ENCODE measurements around the gene UBE2E3. TPM values are rescaled to one million over a fixed set of nuclear protein-coding genes. Genes with fewer than 3 reads are reported as not detected.
A peak's percentile ranks its signal among the peaks of the same experiment; 100 is the strongest.
"Not testable (repeated sequence)": the region's sequence is repeated elsewhere in the genome, so short reads cannot be mapped to it uniquely, and the experiment has no call there.

UBE2E3 gene
- total RNA-seq, 1 donor from 2014 or later: 102 TPM

DNA sequence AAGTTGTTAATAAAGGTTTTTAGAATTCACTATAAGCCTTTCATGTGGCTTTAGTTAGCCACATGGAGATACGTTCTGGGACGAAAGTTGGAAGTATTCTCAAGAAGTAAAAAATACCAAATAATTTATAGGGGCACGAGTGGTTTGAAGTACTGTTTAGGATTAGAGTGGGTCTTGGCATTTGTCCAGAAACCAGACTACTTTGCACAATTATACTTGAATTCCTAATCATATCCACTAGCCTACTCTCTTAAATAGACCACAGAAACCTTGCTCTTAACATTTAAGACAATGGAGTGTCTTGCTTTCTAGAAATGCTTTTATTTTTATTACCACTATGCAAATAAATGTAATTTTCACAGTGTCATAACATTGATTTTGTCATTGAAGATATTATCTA, 44.6 kb downstream of the UBE2E3 start:
- peak; percentile 13 for DNase-seq (ENCODE audit: low read depth)

DNA sequence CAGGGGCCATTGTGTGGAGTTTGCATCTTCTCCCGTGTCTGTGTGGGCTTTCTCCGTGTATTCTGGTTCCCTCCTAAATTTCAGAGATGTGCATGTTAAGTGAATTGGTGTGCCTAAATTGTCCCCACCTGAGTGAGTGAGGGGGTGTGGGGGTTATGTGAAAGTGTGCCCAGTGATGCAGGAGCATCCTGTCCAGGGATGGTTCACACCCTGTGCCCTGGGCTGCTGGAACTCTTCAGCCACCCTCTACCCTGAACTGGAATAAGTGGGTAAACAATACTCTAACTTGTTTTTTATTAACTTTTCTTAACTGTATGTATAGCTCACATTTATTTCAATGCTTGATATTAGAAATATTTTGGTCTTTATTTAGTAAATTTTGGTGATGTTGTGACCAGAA, 56.0 kb downstream of the UBE2E3 start:
- DNase-seq (ENCODE audit: low read depth): no peak

DNA sequence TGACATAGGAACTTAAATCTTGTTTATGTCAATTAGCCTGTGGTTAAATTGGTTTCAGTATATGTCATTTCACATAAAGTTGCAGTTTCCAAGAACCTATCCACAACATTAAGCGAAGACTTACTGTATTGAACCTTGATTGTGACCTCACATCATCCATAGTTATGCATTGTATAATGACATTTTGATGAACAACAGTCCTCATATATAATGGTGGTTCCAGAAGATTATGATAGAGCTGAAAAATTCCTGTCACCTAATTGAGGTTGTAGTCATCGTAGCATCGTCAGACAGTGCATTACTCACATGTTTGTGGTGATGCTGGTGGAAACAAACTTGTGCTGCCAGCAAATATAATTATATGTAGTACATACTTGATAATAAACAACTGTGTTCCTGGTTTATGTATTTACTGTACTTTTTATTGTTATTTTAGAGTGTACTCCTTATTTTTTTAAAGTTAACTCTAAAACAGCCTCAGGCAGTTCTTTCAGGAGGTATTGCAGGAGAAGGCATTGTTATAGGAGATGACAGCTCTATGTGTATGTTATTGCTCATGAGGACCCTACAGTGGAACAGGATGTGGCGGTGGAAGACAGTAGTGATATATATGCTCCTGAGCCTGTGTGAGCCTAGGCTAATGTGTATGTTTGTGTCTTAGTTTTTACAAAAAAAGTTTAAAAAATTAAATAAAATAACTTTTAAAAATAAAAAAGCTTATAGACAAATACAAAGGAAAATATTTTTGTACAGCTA, 56.6 kb downstream of the UBE2E3 start:
- DNase-seq (ENCODE audit: low read depth): peak; percentile 51

DNA sequence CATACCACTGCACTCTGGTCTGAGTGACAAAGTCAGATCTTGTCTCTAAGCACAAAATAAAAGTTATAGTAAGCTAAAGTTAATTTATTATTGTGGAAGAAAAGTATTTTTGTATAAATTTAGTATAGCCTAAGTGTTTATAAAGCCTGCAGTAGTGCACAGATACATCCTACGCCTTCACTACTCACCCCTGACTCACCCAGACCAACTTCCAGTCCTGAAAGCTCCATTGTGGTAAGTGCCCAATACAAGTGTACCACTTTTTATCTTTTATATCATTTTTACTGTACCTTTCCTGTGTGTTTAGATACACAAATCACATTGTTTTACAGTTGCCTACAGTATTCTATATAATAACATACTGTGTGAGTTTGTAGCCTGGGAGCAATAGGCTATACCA, 57.5 kb downstream of the UBE2E3 start:
- no peak for DNase-seq (ENCODE audit: low read depth)

DNA sequence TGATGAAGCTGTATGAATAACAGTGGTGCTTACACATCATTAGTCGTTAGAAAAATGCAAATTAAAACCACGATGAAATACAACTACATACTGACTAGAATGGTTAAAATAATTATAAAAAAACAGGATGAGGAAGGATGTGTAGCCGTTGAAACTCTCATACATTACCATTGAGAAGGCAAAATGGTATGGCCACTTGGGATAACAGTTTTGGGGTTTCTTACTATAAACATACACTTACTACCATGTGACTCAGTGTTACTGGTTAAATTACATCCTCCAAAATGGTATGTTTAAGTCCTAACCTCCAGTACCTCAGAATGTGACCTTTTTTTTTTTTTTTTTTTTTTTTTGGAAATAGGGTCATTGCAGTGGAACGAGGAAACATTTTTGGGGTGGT, 58.4 kb downstream of the UBE2E3 start:
- DNase-seq (ENCODE audit: low read depth): no peak

DNA sequence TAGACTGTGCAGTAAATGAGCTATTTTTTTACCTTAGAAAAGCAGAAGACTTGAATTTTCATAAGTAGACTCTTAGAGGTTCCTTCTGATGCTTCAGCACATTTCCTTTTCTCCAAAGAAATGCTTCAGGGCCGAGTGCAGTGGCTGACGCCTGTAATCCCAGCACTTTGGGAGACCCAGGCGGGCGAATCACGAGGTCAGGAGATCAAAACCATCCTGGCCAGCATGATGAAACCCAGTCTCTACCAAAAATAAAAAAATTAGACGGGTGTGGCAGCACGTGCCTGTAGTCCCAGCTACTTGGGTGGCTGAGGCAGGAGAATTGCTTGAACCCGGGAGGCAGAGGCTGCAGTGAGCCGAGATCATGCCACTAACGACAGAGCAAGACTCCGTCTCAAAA, 60.4 kb downstream of the UBE2E3 start:
- DNase-seq (ENCODE audit: low read depth): not testable (repeated sequence)

DNA sequence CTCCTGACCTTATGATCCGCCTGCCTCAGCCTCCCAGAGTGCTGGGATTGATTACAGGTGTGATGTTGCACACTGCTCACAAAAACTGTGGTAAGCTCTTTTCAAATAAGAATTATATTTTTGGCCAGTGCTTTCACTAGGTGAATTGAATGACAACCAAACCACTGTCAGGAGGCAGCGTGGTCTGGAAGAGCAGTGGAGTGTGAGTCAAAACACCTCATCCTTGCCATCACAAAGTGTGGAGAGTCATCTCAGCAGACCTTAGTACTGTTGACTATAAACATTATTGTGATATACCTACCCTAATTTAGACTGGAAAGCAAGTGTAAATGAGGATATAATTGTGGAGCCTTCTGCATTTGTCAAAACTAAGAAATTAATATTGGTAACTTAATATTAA, 61.3 kb downstream of the UBE2E3 start:
- peak; percentile 25 for DNase-seq (ENCODE audit: low read depth)

DNA sequence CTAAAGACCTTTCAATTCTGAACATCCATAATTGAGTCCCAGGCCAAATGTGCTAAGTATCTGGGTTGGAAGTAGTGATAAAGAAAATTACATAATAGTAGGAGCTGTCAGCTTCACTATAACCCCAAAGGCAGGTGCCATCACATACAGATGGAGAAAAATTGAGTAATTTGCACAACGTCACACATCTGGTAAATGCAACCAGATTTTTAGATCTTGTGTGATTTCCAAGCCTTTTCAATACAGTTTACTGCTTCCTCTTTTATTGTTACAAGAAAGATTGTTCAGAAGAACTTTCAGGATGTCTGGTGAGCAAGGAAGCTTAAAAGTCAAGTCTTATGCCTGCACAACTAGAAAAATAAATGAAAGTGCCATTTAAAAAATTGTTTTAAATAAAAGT, 62.3 kb downstream of the UBE2E3 start:
- no peak for DNase-seq (ENCODE audit: low read depth)

DNA sequence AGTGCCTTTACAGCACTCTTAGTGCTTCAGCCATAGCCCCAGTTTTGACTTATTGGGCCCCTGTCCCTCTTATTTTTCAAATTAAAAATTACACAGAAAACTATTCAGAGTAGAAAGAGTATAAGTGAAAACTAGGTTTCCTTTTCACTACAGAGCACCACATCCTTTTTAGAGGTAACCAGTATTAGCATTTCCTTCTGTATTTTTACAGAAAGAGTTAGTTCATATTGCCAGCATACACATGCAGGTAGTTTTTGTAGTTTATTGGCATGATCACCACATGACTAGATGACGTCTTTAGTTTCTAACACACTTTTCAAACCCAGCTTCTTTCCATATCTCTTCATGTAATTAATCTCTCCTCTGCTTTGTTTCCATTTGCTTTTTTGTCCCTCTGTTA, 66.4 kb downstream of the UBE2E3 start:
- DNase-seq (ENCODE audit: low read depth): no peak

DNA sequence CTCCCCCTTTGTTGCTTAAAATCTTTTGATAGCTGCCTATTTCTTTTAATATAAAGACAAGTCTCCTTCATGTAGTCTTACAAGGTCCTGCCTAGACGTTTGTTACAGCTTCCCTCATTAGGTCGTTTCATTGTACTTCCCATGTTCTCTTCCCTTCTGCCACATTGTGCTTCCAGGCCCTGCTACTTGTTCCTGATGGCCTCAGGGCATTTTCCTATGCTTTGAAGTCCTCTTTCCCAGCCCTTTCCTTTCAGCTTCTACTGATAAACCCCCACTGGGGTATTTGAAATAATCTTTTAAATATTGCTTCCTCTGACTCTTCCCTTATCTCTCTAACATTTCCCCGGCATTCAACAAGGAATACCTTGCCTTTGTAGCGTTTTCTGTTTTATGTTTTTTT, 67.4 kb downstream of the UBE2E3 start:
- no peak for DNase-seq (ENCODE audit: low read depth)

DNA sequence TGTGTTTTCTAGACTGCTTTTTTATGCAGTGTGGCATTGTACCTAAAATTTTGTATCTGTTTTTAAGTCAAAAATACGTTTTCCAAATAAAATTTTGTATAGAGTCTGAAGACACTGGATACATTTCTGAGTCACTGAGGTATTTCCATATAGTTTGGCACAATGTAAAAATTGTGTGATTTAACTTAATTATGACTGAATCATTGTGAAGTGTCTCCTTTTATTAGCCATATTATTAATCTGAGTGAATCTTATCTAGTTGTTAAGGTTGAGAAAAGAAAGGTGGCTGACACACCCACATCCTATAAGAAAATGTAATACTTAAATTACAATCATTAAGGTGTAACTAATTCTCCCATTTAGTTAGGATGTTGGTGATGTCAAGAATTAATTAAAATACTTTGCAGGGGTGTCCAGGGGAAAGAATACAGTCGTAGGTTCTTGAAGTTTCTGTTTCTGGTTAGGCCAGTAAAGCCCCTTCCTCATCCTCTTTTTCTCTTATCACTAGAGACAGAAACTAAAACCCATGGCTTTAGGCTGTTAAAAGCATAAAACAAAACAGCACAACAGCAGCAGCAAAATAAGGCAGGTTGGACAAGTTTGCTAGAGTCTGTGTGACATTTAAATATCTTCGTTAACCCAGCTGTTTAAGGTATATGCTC, 71.6 kb downstream of the UBE2E3 start:
- DNase-seq (ENCODE audit: low read depth): no peak

DNA sequence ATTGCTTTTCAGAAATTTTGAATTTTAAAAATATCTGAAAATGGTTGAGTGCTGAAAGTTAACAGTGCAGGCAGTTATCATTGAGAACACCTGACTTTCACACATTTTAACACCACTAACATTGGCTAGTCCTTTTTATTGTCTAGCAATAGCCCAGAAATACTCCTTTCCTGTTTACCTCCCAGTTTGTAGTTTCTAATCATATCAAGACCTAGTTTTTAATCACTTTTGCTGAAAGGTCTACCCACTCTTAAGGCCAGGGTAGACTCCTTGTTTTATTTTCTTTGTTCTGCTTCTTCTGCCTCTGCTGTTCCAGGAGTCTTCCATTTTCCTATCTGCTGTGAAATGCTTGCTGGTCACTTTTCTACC, 72.1 kb downstream of the UBE2E3 start:
- DNase-seq (ENCODE audit: low read depth): no peak

DNA sequence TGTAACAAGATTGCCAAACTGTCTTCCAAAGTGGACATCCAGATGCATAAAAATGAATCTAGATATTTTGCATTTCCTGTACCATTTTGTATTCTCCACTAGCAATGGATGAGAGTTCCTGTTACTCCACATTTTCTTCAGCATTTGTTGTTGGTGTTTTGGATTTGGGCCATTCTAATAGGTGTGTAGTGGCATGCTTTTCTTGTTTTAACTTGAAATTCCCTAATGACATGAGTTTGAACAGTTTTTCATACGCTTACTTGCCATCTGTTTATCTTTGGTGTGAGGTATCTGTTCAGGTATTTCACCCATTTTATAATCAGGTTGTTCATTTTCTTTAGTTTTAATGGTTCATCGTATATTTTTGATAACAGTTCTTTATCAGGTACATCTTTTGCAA, 73.9 kb downstream of the UBE2E3 start:
- no peak for DNase-seq (ENCODE audit: low read depth)

DNA sequence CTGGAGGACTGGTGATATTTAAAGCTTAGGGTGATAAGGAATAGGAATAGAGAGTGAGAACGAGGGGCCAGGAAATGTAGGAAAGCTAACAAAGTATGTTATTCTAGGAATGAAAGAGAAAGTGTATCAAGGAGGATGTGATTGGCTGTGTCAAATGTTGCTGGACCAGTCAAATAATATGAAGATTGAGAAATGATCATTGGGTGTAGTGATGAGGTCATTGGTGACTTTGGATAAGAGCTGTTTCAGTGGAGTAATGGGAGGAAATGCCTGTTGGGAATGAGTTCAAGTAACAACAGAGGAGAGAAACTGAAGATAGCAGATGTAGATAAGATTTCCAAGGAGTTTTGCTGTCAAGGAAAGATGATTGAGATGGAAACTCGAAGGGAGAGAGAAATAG, 74.4 kb downstream of the UBE2E3 start:
- no peak for DNase-seq (ENCODE audit: low read depth)

DNA sequence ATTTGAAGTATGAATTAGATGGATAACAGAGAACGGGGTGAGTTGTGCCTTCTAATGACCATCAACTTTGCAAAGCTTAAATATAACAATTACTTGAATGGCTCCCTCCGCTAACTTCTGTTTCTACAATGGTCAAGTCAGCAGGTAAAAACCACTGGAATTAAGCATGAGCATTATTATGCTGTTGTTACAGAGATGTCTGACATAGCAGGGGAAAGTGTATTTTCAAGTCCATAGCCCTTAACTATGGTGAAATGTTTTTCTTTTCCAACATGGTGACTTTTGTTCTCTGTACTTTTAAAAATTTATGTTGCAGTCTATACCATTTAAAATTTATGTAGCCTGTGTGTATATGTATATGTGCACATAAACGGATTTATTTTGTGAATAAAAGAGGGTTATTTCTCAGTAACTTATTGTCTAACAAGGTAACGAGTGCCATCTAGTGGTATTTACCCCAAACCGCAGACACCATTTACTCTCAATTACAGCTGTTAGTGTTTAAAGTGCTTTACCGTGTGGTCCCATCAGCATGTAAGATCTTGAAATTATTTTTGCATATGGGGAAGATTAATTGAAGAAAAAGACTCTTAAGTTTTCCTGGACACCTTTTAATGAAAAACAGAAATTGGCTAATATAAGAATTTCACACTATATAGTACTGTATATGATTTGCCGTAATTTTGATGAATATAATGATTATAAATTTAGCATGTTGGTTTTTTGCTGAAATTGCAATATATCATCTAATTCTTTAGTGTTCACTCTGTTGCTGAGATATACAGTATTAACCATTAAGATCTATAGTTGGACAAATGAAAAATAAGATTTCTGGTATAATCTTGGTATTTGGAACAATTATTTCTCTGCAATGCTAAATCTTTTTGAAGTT, 78.2 kb downstream of the UBE2E3 start:
- peak; percentile 49 for DNase-seq (ENCODE audit: low read depth)

DNA sequence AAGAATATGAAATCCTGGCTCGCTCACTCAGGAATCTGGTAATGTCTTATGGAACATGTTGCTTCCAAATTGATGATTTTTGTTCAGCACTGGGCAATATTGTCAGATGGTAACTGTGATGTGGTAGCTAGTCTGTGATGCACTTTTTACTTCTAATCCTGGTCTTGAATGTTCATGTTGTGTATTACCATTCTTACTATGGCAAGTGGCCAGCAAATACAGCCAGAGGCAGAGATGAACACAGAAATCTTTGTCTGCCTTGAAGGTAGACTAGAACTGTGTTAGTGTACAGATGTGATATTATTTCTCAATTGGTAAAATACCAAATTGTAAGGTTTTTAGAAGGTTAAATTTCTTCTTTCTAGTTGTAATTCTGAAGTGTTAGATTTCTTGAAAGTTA, 83.3 kb downstream of the UBE2E3 start:
- DNase-seq (ENCODE audit: low read depth): no peak

DNA sequence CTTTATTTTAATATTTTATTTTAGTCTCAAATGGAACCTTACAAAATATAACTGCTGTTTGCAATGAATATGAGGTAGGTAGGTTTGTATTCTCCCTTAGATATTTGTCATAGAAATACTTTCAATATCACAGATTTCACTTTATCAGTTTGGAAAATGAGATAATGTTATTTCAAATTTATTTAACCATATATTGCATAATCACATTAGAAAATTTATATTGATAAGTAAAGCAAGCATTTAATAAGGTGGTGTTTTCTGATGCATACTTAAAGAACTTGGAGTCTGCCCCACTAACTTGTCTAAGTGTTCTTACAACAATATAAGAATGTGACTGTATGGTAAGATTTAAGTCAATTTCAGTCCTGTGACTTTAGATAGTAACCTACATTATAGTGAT, 85.1 kb downstream of the UBE2E3 start:
- no peak for DNase-seq (ENCODE audit: low read depth)

DNA sequence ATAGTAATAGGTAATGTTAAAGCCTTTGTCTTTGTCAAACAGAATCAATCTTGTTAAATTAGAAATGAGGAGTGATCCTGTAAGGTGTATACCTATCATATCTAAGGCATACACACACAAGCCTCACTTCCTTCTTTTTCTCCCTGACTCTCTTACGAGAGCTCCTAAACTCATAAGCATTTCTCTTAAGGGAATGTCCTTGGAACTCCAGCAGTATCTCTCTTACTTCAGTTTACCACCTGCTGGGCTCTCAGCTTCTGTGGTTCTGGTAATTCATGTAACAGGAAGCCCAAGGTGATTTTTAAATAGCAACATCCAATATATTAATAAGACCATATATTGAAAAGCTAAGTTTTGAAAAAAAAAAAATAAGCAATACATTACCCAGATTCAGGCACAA, 85.9 kb downstream of the UBE2E3 start:
- no peak for DNase-seq (ENCODE audit: low read depth)

DNA sequence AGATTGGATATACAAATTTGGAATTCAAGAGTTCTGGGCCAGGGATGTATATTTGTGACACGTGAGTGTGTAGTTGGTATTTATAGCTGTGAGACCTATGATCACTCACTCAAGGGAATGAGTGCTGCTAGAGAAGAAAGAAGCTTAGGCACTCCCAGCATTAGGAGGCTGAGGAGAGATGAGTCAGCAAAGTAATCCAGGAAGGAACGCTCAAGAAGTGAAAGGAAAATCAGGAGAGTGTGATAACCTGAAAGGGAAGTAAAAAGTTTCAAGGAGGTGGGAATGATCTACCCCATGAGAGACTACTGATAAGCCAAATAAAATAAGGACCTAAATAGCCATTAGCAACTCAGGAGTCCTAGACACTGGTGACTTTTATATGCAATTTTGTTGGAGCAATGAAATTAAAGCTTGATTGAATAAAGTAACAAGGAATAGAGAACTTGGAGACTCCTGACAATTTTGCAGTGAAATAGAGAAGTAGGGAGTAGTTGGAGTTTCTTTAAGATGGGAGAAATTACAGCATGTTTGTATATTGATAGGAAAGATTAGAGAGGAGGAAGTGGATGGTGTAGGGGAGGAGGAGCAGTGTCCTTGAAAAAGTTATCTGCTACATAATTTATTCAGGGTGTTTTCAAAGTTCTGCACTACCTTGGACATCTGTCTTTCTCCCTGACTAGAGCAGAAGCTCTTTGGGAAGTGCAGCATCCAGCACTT, 89.9 kb downstream of the UBE2E3 start:
- peak; percentile 83 for DNase-seq (ENCODE audit: low read depth)

DNA sequence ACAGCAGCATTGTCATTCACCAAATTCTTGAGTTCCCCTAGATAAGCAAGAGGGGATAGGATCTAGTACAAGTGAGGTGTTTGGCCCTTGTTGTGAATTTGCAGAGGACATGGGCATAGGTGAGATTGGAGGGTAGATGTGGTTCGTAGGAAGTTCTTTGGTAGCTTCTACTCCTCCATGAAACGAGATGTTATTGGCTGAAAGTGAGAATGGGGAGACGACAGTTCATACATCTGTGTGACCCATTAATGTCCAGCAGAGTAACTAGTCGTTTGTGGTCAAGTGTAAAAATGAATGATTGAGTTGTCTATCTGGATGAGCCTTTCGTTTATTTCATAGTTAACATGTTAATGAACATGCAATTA, 90.4 kb downstream of the UBE2E3 start:
- DNase-seq (ENCODE audit: low read depth): no peak

DNA sequence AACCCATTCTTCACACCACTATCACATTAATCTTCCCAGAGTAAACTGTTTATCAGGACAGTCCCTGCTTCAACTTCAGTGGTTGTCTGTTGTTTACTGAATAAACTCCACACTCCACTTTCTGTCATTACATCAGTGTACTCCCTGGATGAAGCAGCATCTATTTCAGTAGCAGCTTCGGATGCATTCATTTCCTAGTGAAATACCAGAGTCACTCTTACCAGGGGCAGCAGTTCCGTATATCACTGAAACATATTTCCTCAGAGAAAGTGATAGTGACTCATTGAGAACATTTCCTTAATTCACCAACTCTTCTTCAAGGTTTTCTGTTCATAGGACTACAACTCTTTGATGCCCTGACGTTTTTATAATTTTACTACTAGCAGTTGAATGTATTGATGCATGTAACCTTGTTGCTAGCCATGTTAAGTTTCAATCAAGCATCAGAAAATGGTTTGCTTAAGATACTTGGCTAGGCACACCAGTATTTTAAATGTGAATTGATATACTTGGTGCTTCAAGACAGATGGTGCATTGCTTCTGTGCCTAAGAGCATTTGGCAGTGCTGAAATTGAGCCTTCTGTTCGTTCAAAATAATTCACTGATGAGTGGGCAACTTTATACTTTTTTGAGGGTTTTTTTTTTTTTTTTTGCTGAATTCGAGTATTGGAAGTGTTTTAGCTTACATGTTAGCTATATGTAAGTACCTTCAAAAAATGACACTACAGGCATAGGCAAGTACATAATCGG, 92.3 kb downstream of the UBE2E3 start:
- no peak for DNase-seq (ENCODE audit: low read depth)
